Measurements from ENCODE around the gene TYW5.

Gene TYW5

GRCh38 chr2:199983534-199983933, 28.2 kb upstream of the TYW5 start:
- TF ChIP-seq CTCF (IDR thresholded peaks at IDR 0.05): no peak

- TF ChIP-seq CTCF (IDR thresholded peaks at IDR 0.05): no peak
Observed at GRCh38 chr2:199982126-199982843, 27.0 kb upstream of the TYW5 start.

- peak; percentile 75 for TF ChIP-seq CTCF (IDR thresholded peaks at IDR 0.05)
Observed at GRCh38 chr2:199979832-199980628, 24.7 kb upstream of the TYW5 start.

- no peak for TF ChIP-seq CTCF (IDR thresholded peaks at IDR 0.05)
Observed at GRCh38 chr2:199979398-199979797, 24.1 kb upstream of the TYW5 start.

GRCh38 chr2:199977984-199978415, 22.7 kb upstream of the TYW5 start:
- no peak for TF ChIP-seq CTCF (IDR thresholded peaks at IDR 0.05)

- no peak for TF ChIP-seq CTCF (IDR thresholded peaks at IDR 0.05)
Observed at GRCh38 chr2:199975273-199975895, 20.1 kb upstream of the TYW5 start.

- TF ChIP-seq CTCF (IDR thresholded peaks at IDR 0.05): peak; percentile 47; the same call in 1 of the 2 replicates
Observed at GRCh38 chr2:199973703-199974102, 18.4 kb upstream of the TYW5 start.

Data from LNCAP (cell line).